IPS DF 4.7 (cell line): ENCODE data around the gene FAM83E.
"Not testable (repeated sequence)": the region's sequence is repeated elsewhere in the genome, so short reads cannot be mapped to it uniquely, and the experiment has no call there.

ENCODE experiments used
- DNase-seq: peaks from one replicate; pipeline ENCODE4 v3.0.0-alpha.2; 2013; ENCODE audit warnings: low spot score; ENCODE audit errors: extremely low read depth

Gene FAM83E

DNA sequence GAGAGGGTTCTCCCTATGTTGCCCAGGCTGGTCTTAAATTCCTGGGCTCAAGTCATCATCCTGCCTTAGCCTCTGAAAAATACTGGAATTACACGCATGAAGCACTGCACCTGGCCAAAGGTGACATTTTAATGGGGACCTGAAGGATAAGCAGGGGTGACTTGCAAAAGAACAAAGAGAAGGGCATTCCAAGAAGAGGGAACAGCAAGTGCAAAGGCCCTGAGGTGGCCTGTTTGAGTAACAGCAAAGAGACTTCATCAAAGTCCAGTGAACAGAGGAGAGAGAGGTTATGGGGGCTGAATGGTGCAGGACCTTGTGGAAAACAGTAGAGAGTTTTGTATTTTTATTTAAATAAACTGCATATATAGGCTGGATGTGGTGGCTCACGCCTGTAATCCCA, 27.0 kb upstream of the FAM83E start:
- no peak for DNase-seq

DNA sequence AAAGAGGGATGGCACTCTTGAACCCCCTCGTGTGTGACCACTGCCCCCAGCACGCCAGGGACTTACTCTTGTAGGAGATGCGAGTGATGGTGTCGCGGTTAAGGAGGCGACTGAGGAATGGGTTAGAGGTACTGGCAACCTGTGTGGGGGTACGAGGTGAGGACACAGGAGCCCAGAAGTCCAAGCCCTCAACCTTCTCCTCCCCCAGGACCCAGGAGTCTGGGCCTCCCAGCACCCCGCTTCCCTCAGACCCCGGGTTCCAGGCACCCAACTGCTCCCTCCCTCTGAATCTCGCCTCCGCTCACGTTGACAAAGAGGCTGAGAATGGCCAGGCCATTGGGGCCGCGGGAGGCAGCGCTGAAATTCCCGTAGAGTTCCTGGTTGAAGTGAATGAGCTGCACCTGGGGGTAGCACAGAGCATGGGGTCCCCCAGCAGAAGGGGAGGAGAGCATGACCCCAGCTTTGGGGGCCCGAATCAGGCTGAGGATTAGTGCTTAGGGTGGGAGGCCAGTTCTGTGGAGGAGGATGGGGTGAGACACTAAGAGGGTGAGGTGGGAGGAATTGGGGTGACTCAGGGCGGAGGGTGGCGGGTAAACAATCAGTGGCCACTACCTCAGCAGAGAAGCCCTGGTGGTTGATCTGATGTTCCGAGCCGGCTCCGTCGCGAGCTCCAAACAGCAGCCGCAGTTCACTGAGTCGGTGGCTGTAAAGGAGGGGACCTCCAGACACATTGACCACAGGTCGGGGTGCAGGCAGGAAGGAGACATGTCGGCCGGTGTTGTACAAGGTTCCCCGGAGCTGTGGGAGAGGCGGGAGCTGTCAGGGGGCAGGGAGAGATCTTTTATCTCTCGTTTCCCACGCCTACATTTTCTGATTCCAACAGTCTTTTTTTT, 24.9 kb upstream of the FAM83E start:
- DNase-seq = no peak

DNA sequence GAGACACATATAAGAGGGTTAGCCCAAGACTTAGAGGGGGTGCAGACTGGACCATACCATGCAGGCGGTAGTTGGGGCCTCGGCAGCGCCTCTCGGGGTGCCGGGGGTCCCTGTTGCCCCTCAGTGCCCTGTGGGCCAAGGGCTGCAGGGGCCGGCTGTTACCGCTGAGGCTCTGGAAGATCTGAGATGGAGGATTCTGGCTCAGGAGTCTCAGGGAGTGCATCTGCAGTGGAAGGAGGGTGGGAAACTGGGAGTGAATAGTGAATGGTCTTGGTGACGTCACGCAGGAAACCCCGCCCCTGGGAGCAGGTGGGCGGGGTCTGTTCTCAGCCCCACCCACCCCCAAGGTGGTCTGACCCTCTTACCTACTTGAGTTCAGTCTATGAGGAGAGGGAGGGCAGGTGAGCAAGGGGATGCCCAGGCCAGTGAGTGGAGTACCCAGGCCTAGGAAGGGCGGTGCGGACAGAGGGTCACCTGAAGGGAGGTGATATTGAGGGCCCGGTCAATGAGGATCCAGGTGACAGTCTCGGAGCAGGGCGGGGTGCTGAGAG, 24.0 kb upstream of the FAM83E start:
- DNase-seq = no peak

DNA sequence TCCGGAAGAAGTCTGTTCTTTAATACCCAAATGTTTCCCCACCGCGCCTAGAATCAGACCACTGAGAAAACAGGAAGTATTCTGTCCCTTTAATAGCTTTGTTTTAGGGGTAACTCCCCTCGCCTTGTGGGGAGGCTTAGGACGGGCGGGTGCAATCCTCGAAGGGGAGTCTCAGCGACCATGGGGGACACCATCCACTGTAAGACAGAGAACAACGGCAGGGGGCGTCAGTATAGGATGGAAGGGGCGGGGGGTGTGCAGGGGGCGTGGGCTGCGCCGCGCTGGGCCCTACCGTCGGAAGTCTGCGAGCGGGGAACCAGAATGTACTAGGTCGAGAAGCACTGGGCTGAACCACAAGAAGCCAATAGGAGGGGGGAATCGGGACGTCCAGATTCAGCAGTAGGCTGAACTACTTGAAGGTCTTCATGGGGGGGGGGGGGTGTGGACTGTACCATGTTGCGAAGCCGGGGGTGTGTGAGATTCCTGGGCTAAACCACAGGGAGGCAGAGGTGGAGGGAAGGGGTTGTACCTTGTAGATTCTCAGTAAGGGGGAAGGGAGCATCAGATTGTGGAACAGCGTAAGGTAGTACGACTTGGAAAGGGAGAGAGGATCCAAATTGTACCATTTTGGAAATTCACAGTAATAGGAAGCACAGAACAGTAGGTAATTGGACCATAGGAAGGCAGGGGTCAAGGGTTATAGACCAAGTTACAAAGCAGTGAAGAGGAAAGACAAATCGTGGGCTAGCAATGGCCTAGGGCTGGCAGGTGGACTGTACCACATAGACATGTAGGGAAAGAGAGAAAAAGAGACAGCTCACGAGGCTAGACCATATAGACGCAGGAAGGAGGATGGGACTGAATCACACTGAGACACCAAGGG, 23.3 kb upstream of the FAM83E start:
- no peak for DNase-seq

DNA sequence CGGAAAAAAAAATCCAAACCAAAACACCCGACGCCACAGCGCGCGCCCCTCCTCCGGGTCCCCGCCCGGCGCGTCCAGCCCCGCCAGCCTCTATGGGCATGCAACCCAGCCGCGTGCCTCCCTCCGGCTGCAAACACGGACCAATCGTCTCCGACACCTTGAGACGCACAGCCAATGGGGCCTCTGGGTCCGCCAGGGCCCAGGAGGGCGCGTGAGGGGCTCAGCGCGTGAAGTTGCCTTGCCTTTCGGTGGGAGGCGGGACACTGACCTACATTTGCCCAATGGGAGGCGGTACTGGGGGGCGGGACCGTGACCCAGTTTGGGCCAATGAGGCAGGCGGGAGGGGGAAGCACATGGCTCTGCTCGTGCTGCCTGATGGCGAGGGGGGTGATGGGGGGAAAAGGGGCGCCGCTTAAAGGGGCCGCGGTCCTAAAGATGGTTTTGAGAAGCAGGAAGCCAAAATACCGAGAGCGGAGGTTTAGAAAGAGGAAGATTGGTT, 22.6 kb upstream of the FAM83E start:
- DNase-seq = no peak

DNA sequence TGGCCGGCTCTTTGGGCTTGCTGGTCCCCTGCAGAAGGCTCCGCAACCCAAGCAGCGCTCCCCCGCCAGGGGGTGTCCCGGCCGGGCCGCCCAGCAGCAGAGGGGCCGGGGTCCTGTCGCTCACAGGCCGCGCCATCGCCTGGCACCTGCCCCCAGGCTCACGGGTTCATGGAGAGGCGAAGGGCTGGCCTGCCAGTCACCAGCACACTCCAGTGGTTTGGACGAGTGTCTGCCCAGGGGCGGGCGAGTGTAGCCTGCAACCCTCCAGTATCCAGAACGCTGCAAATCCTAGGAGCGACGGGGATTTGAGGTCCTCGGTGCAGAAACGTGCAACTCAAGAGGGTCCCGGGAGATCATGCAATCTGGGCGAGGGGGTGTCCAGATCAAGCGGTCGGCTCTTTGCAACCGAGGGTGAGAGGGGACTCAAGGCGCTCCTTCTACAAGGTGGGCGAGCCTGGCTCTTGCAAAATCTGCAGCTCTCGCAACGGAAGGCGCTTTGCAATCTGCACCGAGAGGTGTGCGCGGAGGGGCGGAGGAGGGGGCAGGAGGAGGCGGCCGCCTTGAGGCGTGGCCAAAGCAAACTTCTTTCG, 22.1 kb upstream of the FAM83E start, which contains the start of gene DBP:
Gene DBP (minus strand): TSS at position 521 of the 590 bp plus-strand sequence. CDS start 385 bp downstream, at position 136.
- no peak for DNase-seq

DNA sequence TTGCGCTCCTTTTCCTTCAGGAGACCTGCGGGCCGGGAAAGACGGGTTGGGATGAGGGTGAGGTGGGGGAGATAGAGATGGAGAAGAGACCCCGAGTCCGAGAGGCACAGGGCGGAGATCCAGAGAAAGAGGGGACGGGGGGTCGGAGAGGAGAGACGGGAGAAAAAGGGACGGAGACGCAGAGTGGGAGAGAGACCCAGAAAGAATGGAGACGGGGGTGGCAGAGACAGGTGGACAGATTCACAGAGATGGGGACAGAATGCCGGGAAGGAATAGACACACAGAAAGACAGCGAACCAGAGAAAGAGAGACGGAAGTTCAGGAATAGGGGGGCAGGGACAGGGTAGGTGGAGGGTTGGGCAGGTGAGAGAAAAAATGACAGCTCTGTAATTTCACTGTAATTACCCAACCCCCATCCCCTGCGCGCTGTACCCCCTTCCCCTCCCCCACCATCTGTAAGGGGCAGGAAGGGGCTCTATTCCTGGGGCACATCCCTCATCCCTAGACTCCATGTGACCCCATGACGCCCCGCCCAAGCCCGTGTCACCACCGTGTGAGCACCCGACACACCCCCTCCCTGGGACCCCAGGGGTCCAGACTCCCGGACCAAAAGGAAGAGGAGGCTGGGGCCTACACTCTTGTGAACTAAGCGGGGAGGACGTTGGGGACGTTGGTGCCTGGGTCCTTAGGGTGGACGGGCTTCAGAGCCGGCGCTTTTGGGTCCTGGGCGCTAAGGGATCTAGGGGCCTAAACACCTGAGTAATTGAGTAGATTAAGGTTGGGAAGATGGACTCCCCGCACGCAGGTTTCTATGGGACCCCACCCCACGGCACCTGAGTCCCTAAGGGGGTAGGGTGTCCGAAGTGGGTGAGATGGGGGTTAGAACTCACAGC, 21.3 kb upstream of the FAM83E start:
- DNase-seq = no peak

DNA sequence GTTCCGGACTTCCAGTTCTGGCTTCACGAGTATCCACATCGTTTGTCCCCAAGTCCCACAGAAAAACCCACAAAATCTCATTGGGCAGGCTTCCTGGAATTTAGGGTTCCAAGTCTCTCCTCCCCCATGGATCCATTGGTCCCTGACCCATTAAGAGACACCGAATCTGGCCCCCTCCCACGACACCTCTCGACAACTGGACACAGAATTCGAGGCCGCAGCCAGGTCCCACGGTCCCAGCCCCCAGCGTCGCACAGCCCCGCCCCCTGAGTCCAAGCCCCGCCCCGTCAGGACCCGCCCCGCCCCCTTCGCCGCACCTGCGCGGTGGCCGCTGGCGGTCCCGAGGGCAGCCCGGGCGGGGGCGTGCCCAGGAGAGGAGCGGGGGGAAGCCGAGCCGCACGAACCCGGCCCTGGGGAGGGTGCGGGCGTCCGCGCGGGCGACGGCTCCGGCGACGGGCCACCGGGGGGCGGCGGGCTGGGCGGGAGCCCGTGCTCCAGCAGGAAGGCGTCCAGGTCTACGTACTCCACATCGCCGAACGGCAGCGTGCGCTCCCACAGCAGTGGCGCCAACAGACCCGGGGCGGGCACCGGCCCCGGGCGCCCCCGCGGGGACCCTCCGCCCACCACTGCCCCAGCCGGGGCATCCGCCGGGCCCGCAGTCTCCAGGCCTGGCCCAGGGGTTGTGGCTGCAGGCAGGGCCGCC, 20.5 kb upstream of the FAM83E start:
- DNase-seq = no peak

DNA sequence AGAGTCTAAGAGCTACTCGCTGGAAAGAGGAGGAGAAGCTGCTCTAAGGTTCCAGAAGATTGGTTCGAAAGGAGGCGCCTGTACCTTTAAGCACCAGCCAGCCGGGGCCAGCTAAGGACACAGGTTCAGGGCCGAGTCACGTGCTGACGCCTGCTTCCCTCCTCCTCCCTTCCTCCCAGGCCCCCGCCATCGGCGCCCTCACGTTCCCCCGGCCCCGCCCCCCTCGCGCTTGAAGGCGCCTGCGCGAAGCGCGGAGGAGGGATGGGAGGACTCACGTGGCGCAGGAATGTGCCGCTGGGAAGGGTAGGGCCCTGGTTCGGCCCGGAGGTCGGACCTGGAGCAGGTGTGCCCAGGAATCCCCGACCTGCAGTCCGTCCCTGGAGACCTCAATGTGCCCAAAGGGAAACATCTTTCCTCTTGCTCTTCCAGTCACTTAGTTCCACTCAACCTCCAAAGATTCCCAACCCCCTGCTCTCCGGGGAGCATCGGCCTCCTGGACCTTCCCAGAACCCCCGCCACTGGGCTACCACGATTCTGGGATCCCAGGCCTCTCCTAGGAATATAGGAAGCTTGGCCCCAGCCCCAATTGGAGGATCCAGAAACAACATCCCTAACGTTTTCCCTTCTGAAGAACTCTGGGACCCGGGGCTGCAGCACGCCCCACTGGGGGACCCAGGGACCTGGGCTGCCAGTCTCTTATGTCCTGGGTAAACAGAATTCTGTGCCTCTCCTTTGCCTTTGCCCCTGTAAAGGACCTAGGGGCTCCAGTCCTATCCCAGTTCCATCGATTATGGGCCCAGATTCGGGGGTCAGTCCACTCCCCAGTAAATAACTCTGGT, 19.8 kb upstream of the FAM83E start:
- no peak for DNase-seq

DNA sequence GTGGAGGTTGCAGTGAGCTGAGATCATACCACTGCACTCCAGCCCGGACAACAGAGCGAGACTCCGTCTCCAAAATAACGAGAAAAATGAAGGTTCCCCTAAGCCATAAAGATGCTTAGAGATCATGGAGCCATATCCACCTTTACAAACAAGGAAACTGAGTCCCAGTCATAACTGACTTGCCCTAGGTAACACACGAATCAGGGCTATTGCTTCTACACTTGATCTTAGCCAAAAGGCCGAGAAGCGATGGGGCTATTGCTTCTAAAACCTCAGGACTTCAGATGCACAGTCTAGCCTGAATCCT, 19.1 kb upstream of the FAM83E start:
- DNase-seq = no peak

DNA sequence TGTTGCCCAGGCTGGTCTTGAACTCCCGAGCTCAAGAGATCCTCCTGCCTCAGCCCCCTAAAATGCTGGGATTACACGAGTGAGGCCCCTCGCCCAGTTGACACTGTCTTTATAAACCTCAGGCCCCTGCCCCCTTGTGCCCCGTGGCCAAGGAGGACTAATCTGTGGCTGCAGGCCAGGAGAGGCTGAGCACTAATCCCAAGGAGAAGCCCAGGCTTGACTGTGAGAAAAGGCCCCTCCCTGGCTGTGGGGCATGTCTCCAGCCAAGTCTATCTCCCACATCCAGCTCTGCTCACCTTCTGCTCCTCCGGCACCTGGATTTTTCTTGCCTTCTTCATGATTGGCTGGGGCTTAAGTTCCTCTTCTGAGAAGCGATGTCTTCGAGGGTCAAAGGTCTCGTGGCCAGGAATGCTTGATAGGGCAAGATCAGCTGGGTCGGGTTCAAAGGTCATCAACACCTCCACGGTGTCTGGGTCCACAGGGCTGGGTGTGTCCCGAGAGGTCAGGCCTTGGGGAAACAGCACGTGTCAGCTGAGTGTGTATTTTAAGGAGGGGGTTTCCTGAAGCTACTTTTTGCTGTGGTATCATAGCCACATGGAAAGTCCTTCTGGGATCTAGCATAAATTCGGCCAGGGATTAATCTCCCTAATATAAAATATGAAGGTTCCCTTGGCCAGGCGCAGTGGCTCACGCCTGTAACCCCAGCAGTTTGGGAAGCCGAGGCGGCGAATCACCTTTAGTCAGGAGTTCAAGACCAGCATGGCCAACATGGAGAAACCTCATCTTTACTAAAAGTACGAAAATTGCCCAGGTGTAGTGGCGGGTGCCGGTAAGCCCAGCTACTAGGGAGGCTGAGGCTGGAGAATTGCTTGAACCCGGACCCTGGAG, 18.5 kb upstream of the FAM83E start:
- DNase-seq = no peak

DNA sequence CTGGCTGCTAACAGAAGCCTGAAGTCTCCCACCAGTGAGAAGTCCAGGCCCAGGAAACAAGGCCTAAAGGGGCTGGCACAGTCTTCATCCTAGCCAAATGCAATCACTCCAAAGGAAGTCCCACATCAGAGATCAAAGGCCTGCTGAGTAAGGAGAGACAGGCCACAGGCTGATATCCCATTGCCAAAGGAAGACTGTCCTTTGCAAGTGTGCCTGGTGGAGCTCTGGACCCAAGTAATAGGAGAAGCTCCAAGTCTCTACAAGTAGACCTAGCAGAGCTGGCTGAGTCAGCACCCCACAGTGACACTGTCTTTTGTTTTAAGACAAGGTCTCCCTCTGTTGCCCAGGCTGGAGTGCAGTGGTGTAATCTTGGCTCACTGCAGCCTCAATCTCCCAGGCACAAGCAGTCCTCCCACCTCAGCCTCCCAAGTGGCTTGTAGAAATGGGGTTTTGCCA, 17.8 kb upstream of the FAM83E start:
- no peak for DNase-seq

DNA sequence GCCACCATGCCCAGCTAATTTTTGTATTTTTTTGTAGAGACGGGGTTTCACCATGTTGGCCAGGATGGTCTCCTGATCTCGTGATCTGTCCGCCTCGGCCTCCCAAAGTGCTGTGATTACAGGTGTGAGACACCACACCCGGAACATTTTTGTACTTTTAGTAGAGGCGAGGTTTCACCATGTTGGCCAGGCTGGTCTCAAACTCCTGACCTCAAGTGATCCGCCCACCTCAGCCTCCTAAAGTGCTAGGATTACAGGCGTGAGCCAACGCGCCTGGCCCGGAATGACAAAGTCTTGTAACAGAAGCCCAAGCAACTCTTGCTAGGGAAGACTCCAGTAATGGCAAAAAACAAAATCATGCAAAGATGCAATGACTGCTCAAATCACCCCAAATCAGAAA, 17.4 kb upstream of the FAM83E start:
- not testable (repeated sequence) for DNase-seq

DNA sequence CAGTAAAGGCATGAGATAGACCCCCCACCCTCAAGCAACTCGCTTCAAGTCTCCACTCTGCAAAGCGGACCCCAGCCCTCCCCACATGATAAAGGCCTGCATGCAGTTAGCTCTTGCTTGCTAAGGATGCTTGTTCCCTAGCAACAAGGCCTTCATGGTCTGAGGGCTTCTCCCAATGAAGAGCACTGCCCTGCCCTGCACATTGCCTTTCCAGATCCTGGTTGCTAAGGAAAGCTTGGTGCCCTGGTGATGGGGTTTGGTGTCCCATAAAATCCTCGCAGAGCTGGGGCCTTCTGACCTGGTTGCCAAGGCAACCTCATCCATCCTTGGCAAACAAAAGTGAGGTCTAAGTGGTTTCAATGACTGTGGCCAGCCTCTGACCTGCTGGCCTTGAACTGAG, 16.3 kb upstream of the FAM83E start:
- no peak for DNase-seq

DNA sequence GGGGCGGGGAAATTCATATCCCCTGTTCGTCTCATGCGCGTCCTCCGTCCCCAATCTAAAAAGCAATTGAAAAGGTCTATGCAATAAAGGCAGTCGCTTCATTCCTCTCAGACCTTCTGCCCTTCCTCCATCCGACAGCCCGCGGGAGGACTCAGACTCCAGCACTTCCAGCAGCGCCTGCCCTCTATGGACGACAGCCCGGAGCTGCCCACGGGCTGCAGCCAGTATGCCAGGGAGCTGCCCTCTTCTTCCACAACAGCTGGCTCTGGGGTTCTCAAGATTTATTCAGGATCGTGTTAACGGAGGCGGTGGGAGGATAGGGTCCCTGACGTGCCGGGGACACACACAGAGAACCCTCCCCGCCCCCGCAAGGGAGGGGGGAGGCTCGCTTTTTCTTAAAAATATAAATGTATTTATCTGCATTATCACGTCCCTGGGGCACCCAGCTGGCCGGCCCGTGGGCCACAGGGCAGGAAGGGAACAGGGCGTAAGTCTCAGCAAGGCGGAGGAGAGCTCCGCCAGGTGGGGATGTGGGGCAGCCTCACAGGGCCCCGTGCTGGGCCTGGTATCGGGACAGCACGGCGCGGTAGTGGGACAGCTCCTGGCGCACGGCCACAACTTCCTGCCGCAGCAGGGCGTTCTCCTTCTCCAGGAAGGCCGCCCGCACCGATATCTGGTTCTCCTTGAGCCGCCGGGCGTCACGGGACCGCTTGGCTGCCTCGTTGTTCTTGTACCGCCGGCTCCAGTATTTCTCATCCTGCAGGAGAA, 15.6 kb upstream of the FAM83E start:
- DNase-seq = no peak

DNA sequence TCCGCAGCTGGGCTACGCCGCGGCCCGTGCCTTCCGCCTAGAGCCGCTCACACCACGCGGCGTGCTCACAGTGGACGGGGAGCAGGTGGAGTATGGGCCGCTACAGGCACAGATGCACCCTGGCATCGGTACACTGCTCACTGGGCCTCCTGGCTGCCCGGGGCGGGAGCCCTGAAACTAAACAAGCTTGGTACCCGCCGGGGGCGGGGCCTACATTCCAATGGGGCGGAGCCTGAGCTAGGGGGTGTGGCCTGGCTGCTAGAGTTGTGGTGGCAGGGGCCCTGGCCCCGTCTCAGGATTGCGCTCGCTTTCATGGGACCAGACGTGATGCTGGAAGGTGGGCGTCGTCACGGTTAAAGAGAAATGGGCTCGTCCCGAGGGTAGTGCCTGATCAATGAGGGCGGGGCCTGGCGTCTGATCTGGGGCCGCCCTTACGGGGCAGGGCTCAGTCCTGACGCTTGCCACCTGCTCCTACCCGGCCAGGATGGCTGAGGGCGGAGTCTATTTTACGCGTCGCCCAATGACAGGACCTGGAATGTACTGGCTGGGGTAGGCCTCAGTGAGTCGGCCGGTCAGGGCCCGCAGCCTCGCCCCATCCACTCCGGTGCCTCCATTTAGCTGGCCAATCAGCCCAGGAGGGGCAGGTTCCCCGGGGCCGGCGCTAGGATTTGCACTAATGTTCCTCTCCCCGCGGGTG, 14.9 kb upstream of the FAM83E start:
- no peak for DNase-seq

DNA sequence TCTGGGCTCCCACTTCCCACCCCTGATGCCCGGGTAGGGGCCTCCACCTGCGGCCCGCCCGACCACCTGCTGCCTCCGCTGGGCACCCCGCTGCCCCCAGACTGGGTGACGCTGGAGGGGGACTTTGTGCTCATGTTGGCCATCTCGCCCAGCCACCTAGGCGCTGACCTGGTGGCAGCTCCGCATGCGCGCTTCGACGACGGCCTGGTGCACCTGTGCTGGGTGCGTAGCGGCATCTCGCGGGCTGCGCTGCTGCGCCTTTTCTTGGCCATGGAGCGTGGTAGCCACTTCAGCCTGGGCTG, 14.4 kb upstream of the FAM83E start:
- DNase-seq = no peak
